K562 (cell line): ENCODE measurements around the gene CHRND. TPM values are rescaled to one million over a fixed set of nuclear protein-coding genes. Genes with fewer than 3 reads are reported as not detected.

Source experiments
- ATAC-seq: fragments of 200-7000 bp; cut with Tn5 transposase; 3 replicates; pipeline ENCODE4 v1.9.1; 2020; ENCODE audit warnings: moderate library complexity
- BruUV-seq: library from RNA; stranded (reverse); fragments of 400-500 nt; replicated peaks from 2 replicates; lab custom pipeline; 2021; lab: Mats Ljungman, UMichigan
- CTCF ChIA-PET: fragments of 300-600 bp; formaldehyde crosslinking; extraction: SDS; loops from one replicate; lab custom pipeline; 2021; ENCODE audit warnings: low intra/inter-chr PET ratio; lab: Yijun Ruan, JAX
- POLR2A ChIA-PET: fragments of 300-600, 350-650 bp; sonication (Branson Sonifier 250); formaldehyde crosslinking; extraction: SDS; loops from one replicate; lab custom pipeline; 2021; ENCODE audit warnings: antibody characterized with exemption, inconsistent platforms; lab: Yijun Ruan, JAX
- DNase-seq, 4 experiments: peaks; one replicate each; pipeline versions ENCODE4 v3.0.0 to v3.0.0-alpha.2; 2011 to 2018; ENCODE audit warnings: low spot score in 3 of 4, mixed read lengths in 3 of 4; ENCODE audit errors: extremely low read depth in 1 of 4
- FAIRE-seq: peaks from 2 replicates; lab custom pipeline; 2011; peaks lifted over from hg19 to GRCh38; lab: Jason Lieb, UNC
- H2AFZ ChIP-seq: 2 replicates; pipeline ENCODE4 v1.6.0; 2011; ENCODE audit warnings: low read depth, low read length, control low read depth, inconsistent platforms
- H3K27ac ChIP-seq: fragments of 200-600 bp; 3 replicates; pipeline ENCODE4 v1.8.0; 2011; ENCODE audit warnings: low read depth, mild to moderate bottlenecking, control low read depth, inconsistent platforms, low read length, moderate library complexity, mixed read lengths; ENCODE audit errors: extremely low read depth
- H3K27me3 ChIP-seq, 2 experiments: fragments of 300-600 bp in 1 of 2; 2 replicates in 1 of 2; 3 replicates in 1 of 2; pipeline versions ENCODE4 v1.6.0 to v1.8.0; 2011; ENCODE audit warnings: inconsistent platforms in 2 of 2, low read length in 2 of 2, mild to moderate bottlenecking in 1 of 2, mixed read lengths in 1 of 2, moderate library complexity in 1 of 2; ENCODE audit not compliant: control insufficient read depth in 2 of 2, insufficient read depth in 2 of 2
- H3K36me3 ChIP-seq: fragments of 300-600 bp; 3 replicates; pipeline ENCODE4 v1.8.0; 2011; ENCODE audit warnings: mild to moderate bottlenecking, low read length, inconsistent platforms; ENCODE audit not compliant: control insufficient read depth, insufficient read depth
- H3K4me1 ChIP-seq, 2 experiments: fragments of 200-600 bp in 1 of 2; replicated peaks in 1 of 2; 2 replicates in 1 of 2; 3 replicates in 1 of 2; pipeline versions ENCODE4 v1.5.1 to v1.8.0; 2011; ENCODE audit warnings: inconsistent platforms in 2 of 2, low read length in 2 of 2, mild to moderate bottlenecking in 1 of 2, mixed read lengths in 1 of 2, moderate library complexity in 1 of 2; ENCODE audit not compliant: control insufficient read depth in 2 of 2, insufficient read depth in 2 of 2
- H3K4me2 ChIP-seq: 2 replicates; pipeline ENCODE4 v1.6.1; 2011; ENCODE audit warnings: low read length, control low read depth, inconsistent platforms, mixed read lengths; ENCODE audit not compliant: insufficient read depth
- H3K4me3 ChIP-seq: fragments of 200-600 bp; sonication (generic), shearing (Covaris generic); 2 replicates; pipeline ENCODE4 v1.5.1; 2016; ENCODE audit warnings: control low read depth, inconsistent platforms
- H3K79me2 ChIP-seq: fragments of 200-600 bp; 3 replicates; pipeline ENCODE4 v1.8.0; 2011; ENCODE audit warnings: low read length, inconsistent platforms; ENCODE audit not compliant: control insufficient read depth, insufficient read depth
- H3K9ac ChIP-seq, 2 experiments: 2 replicates each; pipeline versions ENCODE4 v1.6.0 to v1.6.1; 2011; ENCODE audit warnings: low read depth in 2 of 2, low read length in 2 of 2, control low read depth in 1 of 2, inconsistent platforms in 1 of 2, mild to moderate bottlenecking in 1 of 2, mixed read lengths in 1 of 2; ENCODE audit not compliant: insufficient read depth in 1 of 2
- H3K9me1 ChIP-seq: one replicate; pipeline ENCODE4 v1.6.0; 2011; ENCODE audit warnings: inconsistent platforms, mild to moderate bottlenecking, low read length, moderate library complexity; ENCODE audit not compliant: control insufficient read depth, insufficient read depth
- H3K9me3 ChIP-seq: replicated peaks from 2 replicates; pipeline ENCODE4 v1.5.1; 2011; ENCODE audit warnings: low read depth, low read length, inconsistent platforms; ENCODE audit not compliant: control insufficient read depth, insufficient read depth
- H4K20me1 ChIP-seq: replicated peaks from 2 replicates; pipeline ENCODE4 v1.6.1; 2011; ENCODE audit warnings: low read length, inconsistent platforms, mixed read lengths; ENCODE audit not compliant: control insufficient read depth, insufficient read depth
- MTF1 ChIP-seq: fragments of 250-450 bp; sonication (Bioruptor Pico); IDR thresholded peaks from 2 replicates; pipeline ENCODE4 v1.9.0; 2021; ENCODE audit warnings: moderate library complexity, mild to moderate bottlenecking, inconsistent platforms, borderline replicate concordance
- PRDM10 ChIP-seq: fragments of 450-650 bp; IDR thresholded peaks from 2 replicates; pipeline ENCODE4 v1.6.1; 2018; ENCODE audit not compliant: partially characterized antibody
- ZNF146 ChIP-seq: IDR thresholded peaks from one replicate; pipeline ENCODE4 v1.6.1; 2018; ENCODE audit warnings: missing compliant biosample characterization; ENCODE audit not compliant: unreplicated experiment
- WGBS: fragments of 100-300 bp; shearing (Covaris generic); methylation state at CpG from one replicate; pipeline ENCODE4 v1.1.6; 2016; ENCODE audit warnings: low coverage, mixed read lengths; ENCODE audit not compliant: insufficient coverage; ENCODE audit errors: missing lambda C conversion rate; 5-methylcytosine and 5-hydroxymethylcytosine counted together
- in situ Hi-C: fragments of 300-500 bp; cut with MboI; formaldehyde crosslinking; loops from 4 replicates; pipeline ENCODE4 v1.15.0; 2018; ENCODE audit warnings: inconsistent platforms, mixed read lengths
- intact Hi-C: fragments of 100-400 bp; cut with micrococcal nuclease; formaldehyde crosslinking; loops from 2 replicates; pipeline ENCODE4 v1.14.2; 2022
- polyA plus RNA-seq, 8 experiments: library from polyadenylated mRNA; depleted of rRNA in 4 of 8; stranded (reverse) in 5 of 8; unstranded in 3 of 8; fragments of >200 nt; fragmentation: Nextera tagmentation in 2 of 8; fragmentation: Illumina TruSeq in 1 of 8; extraction: Ambion mirVana in 2 of 8; extraction: Trizol in 1 of 8; gene quantifications; 2 replicates each; pipeline versions ENCODE4 v1.2.1 to v1.2.3, GENCODE V29; 2011 to 2014; ENCODE audit warnings: inconsistent platforms in 1 of 8, missing spikeins in 1 of 8
- total RNA-seq, 7 experiments: library from RNA; depleted of rRNA in 6 of 7; stranded (reverse); fragments of >200 nt in 6 of 7; fragmentation: Illumina TruSeq in 2 of 7; extraction: Trizol in 2 of 7; gene quantifications; 2 replicates each; pipeline versions ENCODE4 v1.2.1 to v1.2.3, GENCODE V29; 2011 to 2021; ENCODE audit warnings: low replicate concordance in 1 of 7

Gene CHRND
- total and polyA plus RNA-seq, 9 of the 15 experiments (the other 6 are each of a cell fraction or from before 2014, with no cell fraction given): not detected

GRCh38 chr2:232489516-232490220, 36.3 kb upstream of the CHRND start:
- in situ Hi-C loops (no loop called here), intact Hi-C loops (no loop called here)
- DNase-seq (no peak), FAIRE-seq (no peak), ATAC-seq (no peak)
- Histone ChIP-seq H3K36me3 (no peaks in the 10 kb centered on the region), H3K9ac (no peak overlapping the region), H3K4me3 (no peak overlapping the region), H2AFZ (no peak overlapping the region), H3K9me3 (no peaks in the 10 kb centered on the region), H3K79me2 (no peaks in the 10 kb centered on the region), H3K4me2 (no peak overlapping the region), H3K27me3 (peaks cover 0 to 24% of the 10 kb centered on the region in 2 experiments; a peak in 2 of 5 replicates), H3K4me1 (no peaks in the 10 kb centered on the region), H3K27ac (no peak overlapping the region), H4K20me1 (no peaks in the 10 kb centered on the region), H3K9me1 (no peaks in the 10 kb centered on the region)
- no peak for TF ChIP-seq ZNF146 (CRISPR knock-in tag)
- CTCF ChIA-PET: no interaction called here
- POLR2A ChIA-PET: interaction anchor here (0.6 kb wide), 1 partner anchor 39 kb away, joined by 4 read pairs; no protein-coding TSS in a partner anchor
- WGBS: 9% methylated on average over 8 of the region's 9 CpGs
- no TSS peak for BruUV-seq

GRCh38 chr2:232490221-232491138, 35.5 kb upstream of the CHRND start:
- Histone ChIP-seq H3K36me3 (no peaks in the 10 kb centered on the region), H3K9me3 (no peaks in the 10 kb centered on the region), H3K9me1 (no peaks in the 10 kb centered on the region), H3K27ac (no peak overlapping the region), H3K79me2 (no peaks in the 10 kb centered on the region), H3K4me1 (no peaks in the 10 kb centered on the region), H3K4me3 (no peak overlapping the region), H3K27me3 (peaks cover 0 to 29% of the 10 kb centered on the region in 2 experiments; a peak in 2 of 5 replicates), H3K9ac (no peak overlapping the region), H4K20me1 (no peaks in the 10 kb centered on the region), H2AFZ (no peak overlapping the region), H3K4me2 (no peak overlapping the region)
- WGBS: 10% methylated on average over 17 of the region's 30 CpGs
- no TSS peak for BruUV-seq
- ATAC-seq (peak; percentile 27; the same call in 1 of the 3 replicates), DNase-seq (no peak), FAIRE-seq (no peak)
- ChIA-PET POLR2A (no interaction called here), CTCF (no interaction called here)
- in situ Hi-C loops: no loop called here
- intact Hi-C loops: no loop called here
- TF ChIP-seq PRDM10: peak; percentile 42
- TF ChIP-seq MTF1: no peak
